Activated T-cell treated with anti-CD3 and anti-CD28 coated beads for 4 hours (primary cell): ENCODE data around the gene PLEKHG4B.
"Not testable (repeated sequence)": the region's sequence is repeated elsewhere in the genome, so short reads cannot be mapped to it uniquely, and the experiment has no call there.

ENCODE experiments used
- DNase-seq: peaks from one replicate; pipeline ENCODE4 v3.0.0-alpha.2; 2020

The PLEKHG4B gene

GRCh38 chr5:157801-158200 lies 65.8 kb downstream of the PLEKHG4B start:
- DNase-seq, result no peak

- DNase-seq, result no peak
Measured at GRCh38 chr5:158807-159447, 67.0 kb downstream of the PLEKHG4B start.

- DNase-seq, result no peak
Measured at GRCh38 chr5:159448-160172, 67.6 kb downstream of the PLEKHG4B start.

- no peak for DNase-seq
Measured at GRCh38 chr5:160173-160510, 68.2 kb downstream of the PLEKHG4B start.

- DNase-seq, result no peak
Measured at GRCh38 chr5:160921-161802, 69.2 kb downstream of the PLEKHG4B start.

- no peak for DNase-seq
Measured at GRCh38 chr5:161803-162110, 69.8 kb downstream of the PLEKHG4B start.

GRCh38 chr5:162190-162564 lies 70.2 kb downstream of the PLEKHG4B start:
- no peak for DNase-seq

- DNase-seq, result no peak
Measured at GRCh38 chr5:162565-163337, 70.8 kb downstream of the PLEKHG4B start.

- no peak for DNase-seq
Measured at GRCh38 chr5:163338-163620, 71.3 kb downstream of the PLEKHG4B start.

- no peak for DNase-seq
Measured at GRCh38 chr5:163841-164240, 71.9 kb downstream of the PLEKHG4B start.

GRCh38 chr5:164244-164643 lies 72.3 kb downstream of the PLEKHG4B start:
- DNase-seq, result no peak

- not testable (repeated sequence) for DNase-seq
Measured at GRCh38 chr5:164783-165182, 72.8 kb downstream of the PLEKHG4B start.

GRCh38 chr5:166441-167372 lies 74.7 kb downstream of the PLEKHG4B start:
- DNase-seq, result no peak

- DNase-seq, result no peak
Measured at GRCh38 chr5:167511-167910, 75.5 kb downstream of the PLEKHG4B start.

- DNase-seq, result no peak
Measured at GRCh38 chr5:167982-168660, 76.2 kb downstream of the PLEKHG4B start.

GRCh38 chr5:169071-169727 lies 77.2 kb downstream of the PLEKHG4B start:
- no peak for DNase-seq

GRCh38 chr5:169728-170094 lies 77.7 kb downstream of the PLEKHG4B start:
- DNase-seq, result no peak

GRCh38 chr5:170971-171800 lies 79.2 kb downstream of the PLEKHG4B start:
- no peak for DNase-seq

GRCh38 chr5:171801-172331 lies 79.9 kb downstream of the PLEKHG4B start:
- no peak for DNase-seq

- DNase-seq, result no peak
Measured at GRCh38 chr5:172421-172820, 80.5 kb downstream of the PLEKHG4B start.
